Caco-2 (cell line): Measurements from ENCODE around the gene CLSTN2. TPM values are rescaled to one million over a fixed set of nuclear protein-coding genes. Genes with fewer than 3 reads are reported as not detected.

Experiments used
- BruUV-seq: library from RNA; stranded (reverse); fragments of 400-500 nt; replicated peaks from 2 replicates; lab custom pipeline; 2021; lab: Mats Ljungman, UMichigan
- CTCF ChIA-PET: fragments of 300-600 bp; sonication (Branson Sonifier 250); formaldehyde crosslinking; loops from one replicate; lab custom pipeline; 2022; ENCODE audit warnings: antibody characterized with exemption; lab: Charles Lee
- POLR2A ChIA-PET: fragments of 300-600 bp; sonication (Branson Sonifier 250); formaldehyde crosslinking; loops from one replicate; lab custom pipeline; 2022; ENCODE audit warnings: antibody characterized with exemption; lab: Charles Lee
- DNase-seq, 2 experiments: peaks; one replicate each; pipeline versions ENCODE4 v3.0.0 to v3.0.0-alpha.2; 2020 to 2022
- H3K27me3 ChIP-seq: replicated peaks from 2 replicates; pipeline ENCODE4 v1.6.0; 2011; ENCODE audit warnings: low read length; ENCODE audit not compliant: control insufficient read depth, insufficient read depth
- H3K36me3 ChIP-seq: 2 replicates; pipeline ENCODE4 v1.5.1; 2011; ENCODE audit warnings: low read length; ENCODE audit not compliant: control insufficient read depth, insufficient read depth
- H3K4me1 ChIP-seq: fragments of 250-450 bp; sonication (Bioruptor Pico); 2 replicates; pipeline ENCODE4 v1.5.1; 2020; ENCODE audit warnings: mild to moderate bottlenecking
- H3K4me3 ChIP-seq: 2 replicates; pipeline ENCODE4 v1.5.1; 2011; ENCODE audit warnings: low read depth, mild to moderate bottlenecking, control low read depth, low read length
- H3K9me3 ChIP-seq: fragments of 250-450 bp; sonication (Bioruptor Pico); 2 replicates; pipeline ENCODE4 v1.5.1; 2020; ENCODE audit warnings: mild to moderate bottlenecking, moderate library complexity
- H3K27ac Mint-ChIP-seq: one replicate; pipeline ENCODE4 v1.8.0; 2022; ENCODE audit warnings: mixed read lengths; ENCODE audit not compliant: unreplicated experiment
- H3K27me3 Mint-ChIP-seq: one replicate; pipeline ENCODE4 v1.8.0; 2022; ENCODE audit warnings: mixed read lengths; ENCODE audit not compliant: insufficient read depth, unreplicated experiment
- H3K36me3 Mint-ChIP-seq: one replicate; pipeline ENCODE4 v1.8.0; 2022; ENCODE audit warnings: mild to moderate bottlenecking, mixed read lengths; ENCODE audit not compliant: insufficient read depth, unreplicated experiment
- H3K4me1 Mint-ChIP-seq: one replicate; pipeline ENCODE4 v1.8.0; 2022; ENCODE audit warnings: low read depth, mixed read lengths; ENCODE audit not compliant: unreplicated experiment
- H3K4me3 Mint-ChIP-seq: one replicate; pipeline ENCODE4 v1.8.0; 2022; ENCODE audit warnings: mild to moderate bottlenecking, moderate library complexity, mixed read lengths; ENCODE audit not compliant: unreplicated experiment
- H3K9me3 Mint-ChIP-seq: one replicate; pipeline ENCODE4 v1.8.0; 2022; ENCODE audit warnings: mixed read lengths; ENCODE audit not compliant: unreplicated experiment
- intact Hi-C: fragments of 100-400 bp; cut with micrococcal nuclease; formaldehyde crosslinking; loops from one replicate; pipeline ENCODE4 v1.10.0; 2022; ENCODE audit not compliant: unreplicated experiment
- total RNA-seq: library from RNA; stranded (reverse); gene quantifications from 2 replicates; pipeline ENCODE4 v1.2.3, GENCODE V29; 2022
- TF ChIP-seq, protein P1 (sequence below), 2 experiments: fragments of 200-600 bp in 1 of 2; IDR thresholded peaks; 1 replicate in 1 of 2; 2 replicates in 1 of 2; pipeline versions ENCODE4 v1.5.1 to v1.8.0; 2011 to 2022; ENCODE audit warnings: antibody characterized with exemption in 1 of 2, control low read depth in 1 of 2, inconsistent platforms in 1 of 2, low read depth in 1 of 2, low read length in 1 of 2, mild to moderate bottlenecking in 1 of 2, moderate library complexity in 1 of 2; ENCODE audit not compliant: insufficient read depth in 1 of 2, severe bottlenecking in 1 of 2, unreplicated experiment in 1 of 2

Gene CLSTN2
- total RNA-seq, 1 experiment from 2014 or later: 26.1 TPM

DNA sequence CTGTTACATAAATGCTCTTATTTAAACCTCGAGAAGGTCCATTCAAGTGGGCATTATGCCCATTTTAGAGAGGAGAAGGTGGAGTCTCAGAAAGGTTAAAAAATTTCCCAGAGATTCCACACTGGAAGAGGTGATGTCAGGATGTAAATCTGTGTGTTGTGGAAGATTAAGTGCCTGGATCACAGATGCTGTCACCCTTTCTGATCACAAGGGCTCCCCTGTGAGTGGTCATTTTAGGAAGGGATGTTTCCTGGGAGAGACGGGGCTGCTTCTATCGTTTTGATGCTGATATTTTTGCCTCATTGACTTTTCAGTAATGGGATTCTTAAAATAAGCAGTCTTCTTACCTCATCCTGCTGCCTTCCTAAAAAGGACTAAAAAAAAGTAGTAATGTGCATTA is 132.5 kb downstream of the CLSTN2 start:
- no TSS peak for BruUV-seq
- no peaks in the 10 kb centered on the region for H3K9me3 Mint-ChIP-seq
- CTCF ChIA-PET: no interaction called here
- TF ChIP-seq, protein P1, sequence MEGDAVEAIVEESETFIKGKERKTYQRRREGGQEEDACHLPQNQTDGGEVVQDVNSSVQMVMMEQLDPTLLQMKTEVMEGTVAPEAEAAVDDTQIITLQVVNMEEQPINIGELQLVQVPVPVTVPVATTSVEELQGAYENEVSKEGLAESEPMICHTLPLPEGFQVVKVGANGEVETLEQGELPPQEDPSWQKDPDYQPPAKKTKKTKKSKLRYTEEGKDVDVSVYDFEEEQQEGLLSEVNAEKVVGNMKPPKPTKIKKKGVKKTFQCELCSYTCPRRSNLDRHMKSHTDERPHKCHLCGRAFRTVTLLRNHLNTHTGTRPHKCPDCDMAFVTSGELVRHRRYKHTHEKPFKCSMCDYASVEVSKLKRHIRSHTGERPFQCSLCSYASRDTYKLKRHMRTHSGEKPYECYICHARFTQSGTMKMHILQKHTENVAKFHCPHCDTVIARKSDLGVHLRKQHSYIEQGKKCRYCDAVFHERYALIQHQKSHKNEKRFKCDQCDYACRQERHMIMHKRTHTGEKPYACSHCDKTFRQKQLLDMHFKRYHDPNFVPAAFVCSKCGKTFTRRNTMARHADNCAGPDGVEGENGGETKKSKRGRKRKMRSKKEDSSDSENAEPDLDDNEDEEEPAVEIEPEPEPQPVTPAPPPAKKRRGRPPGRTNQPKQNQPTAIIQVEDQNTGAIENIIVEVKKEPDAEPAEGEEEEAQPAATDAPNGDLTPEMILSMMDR (IDR thresholded peaks at IDR 0.05; ENCODE audit: insufficient read depth in 1 of 2, low read depth in 1 of 2, low read length in 1 of 2, severe bottlenecking in 1 of 2, unreplicated experiment in 1 of 2): no peak
- no peaks in the 10 kb centered on the region for H3K4me1 Mint-ChIP-seq
- no peaks in the 10 kb centered on the region; the same call in 1 of the 2 replicates for H3K9me3 ChIP-seq
- H3K27me3 ChIP-seq: no peaks in the 10 kb centered on the region
- H3K36me3 ChIP-seq: no peaks in the 10 kb centered on the region
- H3K36me3 Mint-ChIP-seq: peaks cover 4% of the 10 kb centered on the region
- H3K4me1 ChIP-seq: no peaks in the 10 kb centered on the region
- intact Hi-C loops: no loop called here
- no peak overlapping the region for H3K4me3 ChIP-seq
- no peak overlapping the region for H3K4me3 Mint-ChIP-seq
- H3K27me3 Mint-ChIP-seq: peaks cover 3% of the 10 kb centered on the region
- POLR2A ChIA-PET: no interaction called here
- no peak for DNase-seq
- H3K27ac Mint-ChIP-seq: no peak overlapping the region

DNA sequence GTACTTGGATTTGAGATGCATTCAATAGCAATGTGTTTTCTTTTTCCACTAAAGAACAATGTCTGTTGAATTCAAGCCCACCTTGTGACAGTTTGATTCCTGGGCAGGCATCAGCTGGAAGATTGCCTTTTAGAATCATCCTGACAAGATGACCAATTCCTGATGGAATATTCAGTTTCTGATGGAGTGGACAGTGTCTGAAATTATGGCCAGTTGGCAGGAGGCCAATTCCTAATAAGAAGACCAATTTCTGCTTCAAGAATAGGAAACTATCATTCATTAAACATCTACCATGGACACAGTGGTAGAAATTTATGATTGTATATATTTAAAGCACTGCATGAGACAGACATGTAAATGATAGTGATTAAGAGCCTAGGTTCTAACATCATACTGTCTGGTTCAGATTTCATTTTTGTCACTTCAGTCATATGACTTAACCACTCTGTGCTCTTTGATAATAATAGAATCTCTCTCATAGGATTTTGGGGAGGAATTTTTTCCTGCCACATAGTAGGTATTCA is 133.6 kb downstream of the CLSTN2 start:
- Mint-ChIP-seq H3K4me3 (no peak overlapping the region), H3K27me3 (peaks cover 3% of the 10 kb centered on the region), H3K36me3 (peaks cover 4% of the 10 kb centered on the region), H3K27ac (no peak overlapping the region), H3K9me3 (no peaks in the 10 kb centered on the region), H3K4me1 (no peaks in the 10 kb centered on the region)
- TF ChIP-seq, protein P1 (IDR thresholded peaks at IDR 0.05; ENCODE audit: insufficient read depth in 1 of 2, low read depth in 1 of 2, low read length in 1 of 2, severe bottlenecking in 1 of 2, unreplicated experiment in 1 of 2): no peak
- POLR2A ChIA-PET: no interaction called here
- intact Hi-C loops: no loop called here
- Histone ChIP-seq H3K4me1 (no peaks in the 10 kb centered on the region), H3K9me3 (no peaks in the 10 kb centered on the region; the same call in 1 of the 2 replicates), H3K27me3 (no peaks in the 10 kb centered on the region), H3K36me3 (no peaks in the 10 kb centered on the region), H3K4me3 (no peak overlapping the region)
- CTCF ChIA-PET: no interaction called here
- no TSS peak for BruUV-seq
- no peak for DNase-seq

DNA sequence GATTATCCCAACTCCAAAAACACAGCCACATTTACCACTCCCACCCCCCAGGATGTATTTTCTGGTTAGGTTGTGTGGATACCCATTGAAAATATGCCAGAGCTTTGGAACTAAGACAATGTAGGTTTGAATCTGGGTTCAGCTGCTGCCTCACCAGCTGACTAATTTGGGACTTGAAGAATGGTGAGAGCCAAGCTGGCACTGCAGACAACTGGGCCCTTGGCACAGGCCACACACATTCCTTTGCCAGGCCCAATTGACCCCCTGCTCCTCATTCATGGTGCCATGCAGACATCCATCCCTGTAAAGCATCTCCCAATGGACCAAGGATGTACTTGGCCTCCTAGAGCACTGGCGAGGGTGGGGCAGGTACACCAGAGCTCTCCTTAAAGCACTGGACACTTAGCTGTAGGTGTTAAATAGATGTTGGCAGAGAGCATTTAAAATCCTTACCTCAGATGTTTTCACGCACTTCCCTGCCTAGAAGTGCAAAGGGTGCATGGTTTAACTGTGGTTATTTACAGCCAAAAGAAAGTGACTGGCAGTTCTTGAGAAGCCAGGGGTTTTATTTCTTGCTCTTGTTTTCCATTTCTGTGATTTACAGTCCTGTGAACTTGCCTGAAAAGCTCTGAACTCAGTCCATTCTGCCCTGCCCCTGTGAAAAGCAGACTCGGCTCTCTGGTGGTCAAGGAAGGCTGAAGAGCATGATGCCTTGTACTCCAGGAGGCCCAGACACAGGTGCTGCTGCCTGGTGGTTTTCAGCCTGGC is 138.5 kb downstream of the CLSTN2 start:
- no peaks in the 10 kb centered on the region for H3K9me3 ChIP-seq
- no peak for DNase-seq
- Mint-ChIP-seq H3K9me3 (no peaks in the 10 kb centered on the region), H3K27me3 (no peaks in the 10 kb centered on the region), H3K36me3 (no peaks in the 10 kb centered on the region), H3K27ac (no peak overlapping the region), H3K4me1 (no peaks in the 10 kb centered on the region), H3K4me3 (no peak overlapping the region)
- TF ChIP-seq, protein P1 (IDR thresholded peaks at IDR 0.05; ENCODE audit: insufficient read depth in 1 of 2, low read depth in 1 of 2, low read length in 1 of 2, severe bottlenecking in 1 of 2, unreplicated experiment in 1 of 2): no peak
- CTCF ChIA-PET: no interaction called here
- POLR2A ChIA-PET: no interaction called here
- intact Hi-C loops: no loop called here
- H3K27me3 ChIP-seq: no peaks in the 10 kb centered on the region
- no peaks in the 10 kb centered on the region for H3K4me1 ChIP-seq
- no peak overlapping the region for H3K4me3 ChIP-seq
- no peaks in the 10 kb centered on the region for H3K36me3 ChIP-seq
- no TSS peak for BruUV-seq
